ENCODE results near the gene MPPED2.

MPPED2 gene

DNA sequence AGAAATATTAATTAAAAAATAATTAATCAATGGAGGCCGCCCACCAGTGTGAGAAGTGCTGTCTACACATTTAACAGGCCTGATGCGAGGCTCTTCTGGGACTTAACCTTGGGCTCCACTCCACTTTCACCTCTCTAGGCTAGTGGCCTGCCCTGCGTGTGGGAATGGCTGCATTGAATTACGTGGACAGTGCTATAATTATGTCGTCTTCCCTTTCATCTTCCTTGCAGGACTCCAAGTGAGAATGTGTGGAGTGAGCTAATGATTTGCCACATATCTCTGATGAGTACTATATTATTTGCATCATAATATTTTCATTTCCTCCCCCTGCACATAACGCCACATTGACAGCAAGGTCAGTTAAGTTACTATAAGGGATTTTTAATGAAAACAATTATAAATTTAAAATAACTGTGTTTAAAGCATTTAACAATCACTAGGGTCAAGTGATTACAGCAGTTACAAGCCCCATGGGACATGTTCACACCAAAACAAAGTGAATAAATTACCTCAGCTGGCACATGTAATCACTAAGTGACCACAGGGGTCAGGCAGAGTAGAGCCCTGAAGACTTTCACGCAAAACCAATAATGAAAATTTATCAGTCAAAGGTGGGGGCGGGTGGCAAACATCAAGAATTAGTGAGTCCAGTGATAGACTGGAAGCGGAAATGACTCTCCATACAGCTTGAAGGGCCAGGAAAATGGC, 63.5 kb downstream of the MPPED2 start:
- no peak for DNase-seq

DNA sequence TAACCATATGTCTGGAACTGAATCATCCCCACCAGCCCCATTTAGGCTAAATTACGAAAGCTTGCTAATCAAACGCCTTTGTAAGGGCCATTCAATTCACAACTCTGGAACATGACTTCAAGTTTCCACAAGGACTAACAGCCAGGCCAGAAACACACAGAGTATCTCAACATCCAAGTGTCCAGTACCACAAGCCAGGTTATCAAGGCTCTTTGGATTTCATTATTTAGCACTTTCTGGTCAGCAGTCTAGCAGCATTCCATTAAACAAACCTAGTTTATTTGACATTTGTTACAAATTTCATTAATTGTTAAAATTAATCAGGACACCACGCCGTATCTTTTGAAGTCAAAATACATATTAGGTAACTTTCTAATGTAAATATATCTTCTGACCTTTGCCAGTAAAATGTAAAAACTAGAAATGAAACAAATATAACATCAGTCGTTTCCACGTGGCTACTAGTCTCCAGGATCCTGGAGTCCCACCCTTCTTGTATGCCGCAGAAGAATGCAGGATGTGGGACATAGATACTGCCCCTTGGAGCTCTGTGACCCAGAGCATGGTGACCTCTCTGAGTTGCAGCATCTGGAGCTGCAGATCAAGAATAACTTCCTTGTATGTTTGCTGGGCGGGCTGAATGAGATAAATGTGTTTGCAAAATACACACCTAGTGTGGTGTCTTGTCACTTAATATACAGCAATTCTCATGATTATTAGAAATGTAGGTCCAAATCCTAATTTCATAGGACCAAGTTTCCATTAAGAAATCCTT, 64.7 kb downstream of the MPPED2 start:
- no peak for DNase-seq

DNA sequence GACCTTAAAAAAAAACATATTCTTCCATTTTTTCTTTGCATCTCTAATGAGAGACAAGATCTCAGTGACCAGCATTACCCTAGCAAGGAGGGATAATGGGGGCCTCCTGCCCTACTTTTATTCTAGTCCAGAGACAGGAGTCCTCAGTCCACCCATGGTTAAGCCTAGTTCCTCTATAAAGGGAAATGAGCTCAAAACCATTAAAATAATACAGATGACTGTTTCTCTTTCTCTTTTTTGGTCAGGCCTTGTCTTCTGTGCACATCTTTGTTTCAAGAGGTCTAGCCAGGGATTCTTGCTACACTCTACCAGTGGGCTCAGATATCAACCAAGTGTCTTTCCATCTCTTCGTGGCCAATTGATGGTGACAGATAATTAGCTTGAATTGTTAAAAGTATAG, 73.1 kb downstream of the MPPED2 start:
- no peak for DNase-seq

DNA sequence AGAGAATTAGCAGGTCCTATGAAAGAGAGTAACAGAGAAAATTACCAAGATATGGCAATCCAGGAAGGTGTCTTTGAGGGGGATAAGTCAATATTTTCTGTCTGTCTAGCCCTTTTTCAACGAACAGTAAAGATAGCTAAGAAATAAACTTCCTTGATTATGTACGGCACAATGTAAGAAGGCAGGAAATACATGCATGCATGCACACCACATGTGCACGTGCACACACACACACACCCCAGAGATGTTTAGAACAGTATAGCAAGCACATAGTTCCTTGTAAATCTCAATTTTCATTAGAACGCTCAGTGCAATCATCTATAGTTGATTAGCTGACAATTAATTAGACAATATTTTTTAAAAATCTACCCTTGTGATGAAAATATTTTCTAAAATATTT, 74.7 kb downstream of the MPPED2 start:
- DNase-seq = no peak

DNA sequence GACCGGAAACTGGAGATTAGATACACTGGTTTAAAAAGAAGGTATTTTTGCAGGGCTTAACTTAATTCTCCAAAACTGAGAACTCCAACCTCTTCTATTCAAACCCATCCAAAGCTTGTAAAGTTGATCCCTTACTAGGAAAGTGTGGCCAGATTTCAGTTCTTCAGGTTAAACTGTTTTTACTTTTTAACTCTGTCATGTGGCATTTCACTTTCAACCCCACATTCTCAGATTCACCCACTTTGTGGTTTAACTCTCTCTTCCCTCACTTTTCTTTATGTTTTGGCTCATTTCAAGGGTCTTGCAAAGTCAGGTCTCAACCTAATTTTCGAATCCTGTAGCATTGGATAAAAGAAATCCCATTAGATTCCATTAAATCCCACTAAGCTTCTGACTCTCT, 75.4 kb downstream of the MPPED2 start:
- no peak for DNase-seq

DNA sequence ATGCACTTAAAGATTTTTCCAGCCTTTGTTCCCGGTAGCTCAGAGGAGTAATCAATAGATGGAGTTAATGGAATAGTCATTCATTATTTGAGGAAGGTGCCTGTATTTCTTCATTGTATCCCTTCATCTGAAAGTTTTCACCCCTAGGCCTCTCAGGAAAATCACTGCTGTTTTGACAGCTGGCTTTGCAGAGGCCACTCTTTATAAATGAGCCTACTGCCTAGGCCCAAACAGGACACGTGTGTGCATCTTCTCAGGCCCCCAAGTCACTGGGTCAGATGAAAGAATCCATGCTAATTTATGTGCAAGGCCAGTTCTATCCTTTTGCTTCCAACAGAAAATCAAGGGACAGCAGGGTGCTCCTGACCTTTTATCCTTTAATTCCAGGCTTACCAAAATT, 76.8 kb downstream of the MPPED2 start:
- DNase-seq = no peak

DNA sequence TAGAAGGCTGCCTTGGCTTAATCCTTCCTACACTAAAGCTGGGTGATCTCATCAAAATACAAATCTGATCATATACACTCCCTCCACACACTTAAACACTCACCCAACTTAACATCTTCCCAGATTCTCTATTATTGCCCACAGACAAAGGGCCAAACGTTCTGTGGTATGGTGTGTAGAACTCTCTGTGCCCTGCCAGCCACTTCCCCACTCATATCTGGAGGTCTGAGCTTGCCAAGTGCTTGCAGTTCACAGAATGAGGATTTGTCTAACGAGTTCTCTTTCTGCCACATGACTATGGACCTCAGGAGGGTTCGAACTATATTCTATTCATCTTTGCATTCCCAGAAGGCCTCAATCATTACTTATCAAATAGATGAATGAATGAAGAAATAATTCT, 77.6 kb downstream of the MPPED2 start:
- no peak for DNase-seq

DNA sequence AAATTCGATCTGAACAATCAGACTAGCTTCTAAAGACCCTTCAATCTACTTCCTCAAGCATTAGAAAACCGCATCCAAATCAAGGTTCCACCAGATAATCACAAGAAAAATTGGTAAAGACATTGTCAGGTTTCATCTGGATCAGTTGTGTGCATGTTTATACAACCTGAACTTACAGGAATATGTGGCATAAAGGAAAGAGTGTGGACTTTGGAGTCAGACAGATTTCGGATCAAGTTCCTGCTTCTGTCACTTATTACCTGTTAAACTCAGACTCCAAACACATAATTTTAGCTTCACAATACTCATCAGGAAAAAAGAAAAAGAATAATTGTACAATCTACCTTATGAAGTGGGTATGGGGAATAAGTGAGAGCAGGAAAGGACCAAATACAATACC, 80.5 kb downstream of the MPPED2 start:
- no peak for DNase-seq

DNA sequence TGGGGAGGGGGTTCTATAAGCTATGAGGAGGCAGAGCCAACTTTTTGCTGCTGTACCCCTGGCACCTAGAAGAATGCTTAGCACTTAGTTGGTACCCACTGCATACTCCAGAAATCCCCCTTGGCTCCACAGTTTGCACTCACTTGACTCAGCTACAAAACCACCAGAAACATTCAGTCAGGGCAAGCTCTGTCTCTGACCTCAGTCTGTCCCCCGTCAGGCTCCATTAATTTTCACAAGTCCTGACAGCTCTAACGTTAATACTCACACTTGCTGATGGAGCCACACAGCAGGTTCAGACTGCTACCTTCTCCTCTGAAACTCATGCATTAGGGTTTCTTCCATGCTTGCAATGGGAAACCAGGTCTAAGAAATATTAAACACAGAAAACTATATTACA, 81.7 kb downstream of the MPPED2 start:
- no peak for DNase-seq

DNA sequence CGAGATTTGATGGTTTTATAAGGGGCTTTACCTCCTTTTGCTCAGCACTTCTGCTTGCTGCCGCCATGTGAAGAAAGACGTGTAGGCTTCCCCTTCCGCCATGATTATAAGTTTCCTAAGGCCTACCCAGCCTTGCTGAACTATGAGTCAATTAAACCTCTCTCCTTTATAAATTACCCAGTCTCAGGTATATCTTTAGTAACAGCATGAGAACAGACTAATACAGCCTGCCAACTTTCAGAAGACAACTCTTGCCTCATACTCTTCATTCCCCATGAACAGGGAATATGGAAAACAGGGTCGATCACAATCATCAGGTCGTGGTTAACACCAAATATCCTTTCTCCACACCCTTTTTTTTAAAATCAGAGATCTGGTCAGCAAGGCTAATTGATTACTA, 83.0 kb downstream of the MPPED2 start:
- no peak for DNase-seq

DNA sequence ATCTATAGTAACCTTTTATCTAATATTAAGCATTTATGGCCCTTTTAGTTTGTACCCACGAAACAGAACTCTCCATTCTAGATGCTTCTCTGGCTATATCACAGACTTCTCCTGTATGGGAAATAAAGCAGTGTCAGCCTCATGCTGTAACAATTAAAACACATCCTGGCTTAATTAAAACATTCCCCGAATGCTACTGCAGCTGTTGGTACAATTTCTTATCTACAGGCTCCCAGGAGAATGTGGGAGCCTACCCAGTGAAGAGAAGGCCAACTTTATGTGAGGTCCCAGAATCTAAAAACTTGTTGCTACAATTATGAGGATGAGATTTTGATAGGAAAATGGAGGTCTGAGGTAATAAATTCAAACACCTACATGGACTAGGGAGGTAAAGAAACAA, 83.8 kb downstream of the MPPED2 start:
- DNase-seq = no peak

DNA sequence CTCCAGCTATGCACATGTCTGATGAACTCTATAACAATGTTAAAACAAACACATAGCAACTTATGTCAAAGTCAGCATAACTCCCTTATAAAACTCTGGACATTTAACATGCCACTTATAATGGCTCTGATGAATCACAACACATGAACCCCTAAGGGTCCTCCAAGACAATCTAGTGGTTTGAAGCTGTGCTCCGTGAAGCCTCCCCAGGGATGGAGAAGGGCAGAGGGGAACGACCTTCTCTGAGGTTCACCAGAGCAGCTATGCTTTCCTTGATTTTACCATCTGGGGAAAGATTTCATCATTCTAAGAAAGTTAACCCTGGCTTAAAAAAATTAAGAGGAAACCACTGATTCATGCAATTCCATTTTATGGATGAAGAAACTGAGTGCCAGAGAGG, 84.4 kb downstream of the MPPED2 start:
- DNase-seq = no peak

DNA sequence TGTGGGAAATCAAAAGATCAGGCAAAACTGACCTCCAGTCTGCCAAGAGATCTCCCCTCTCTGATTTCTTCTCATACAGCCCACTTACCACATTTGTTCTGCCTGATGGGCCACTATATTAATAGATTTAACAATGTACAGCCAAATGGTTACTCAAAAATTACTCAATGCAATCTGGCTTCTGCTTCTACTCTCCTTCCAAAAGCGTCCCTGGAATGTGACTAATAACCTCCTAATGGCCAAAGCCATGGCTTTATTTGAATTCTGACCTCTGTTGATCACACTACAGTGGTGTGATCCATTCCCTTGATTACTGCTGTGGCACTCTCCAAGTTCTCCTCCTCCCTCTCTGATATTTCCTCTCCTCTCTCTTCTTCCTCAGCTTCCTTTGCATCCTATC, 86.2 kb downstream of the MPPED2 start:
- no peak for DNase-seq

DNA sequence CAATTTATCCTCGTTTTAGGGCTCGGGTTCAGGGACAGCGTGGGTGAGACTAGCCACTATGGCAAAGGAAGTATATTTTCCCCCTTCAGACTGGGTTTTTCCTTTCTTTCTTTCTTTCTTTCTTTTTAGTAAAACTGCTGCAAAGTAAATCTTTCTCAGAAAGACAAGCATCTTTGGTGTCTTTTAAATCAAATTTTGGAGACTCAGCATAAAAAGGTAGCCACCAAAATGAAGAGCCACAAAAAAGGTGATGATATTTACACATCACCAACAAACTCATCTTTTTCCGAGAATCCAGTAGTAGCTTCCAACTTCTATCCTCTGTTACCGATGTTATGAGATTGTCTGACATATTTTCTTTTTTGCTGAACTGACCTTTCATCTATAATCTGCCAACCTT, 88.6 kb downstream of the MPPED2 start:
- no peak for DNase-seq

DNA sequence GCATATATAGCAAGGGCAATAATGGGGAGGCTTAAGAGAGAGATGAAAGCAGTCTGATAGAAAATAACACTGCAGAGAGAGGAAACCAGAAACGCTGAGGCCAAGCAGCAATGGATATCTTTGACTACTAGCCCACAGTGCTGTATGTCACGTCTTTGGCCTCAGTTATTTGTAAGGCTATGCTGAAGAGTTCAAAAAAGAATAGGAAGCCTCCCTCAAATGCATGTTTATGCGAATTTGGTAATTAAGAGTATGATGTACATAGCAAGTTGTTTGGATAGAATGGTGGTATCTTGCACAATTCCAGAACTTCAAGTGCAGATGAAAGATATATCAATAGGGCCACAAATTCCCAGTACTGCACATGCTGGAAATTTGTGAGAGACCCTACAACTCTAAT, 89.2 kb downstream of the MPPED2 start:
- no peak for DNase-seq

DNA sequence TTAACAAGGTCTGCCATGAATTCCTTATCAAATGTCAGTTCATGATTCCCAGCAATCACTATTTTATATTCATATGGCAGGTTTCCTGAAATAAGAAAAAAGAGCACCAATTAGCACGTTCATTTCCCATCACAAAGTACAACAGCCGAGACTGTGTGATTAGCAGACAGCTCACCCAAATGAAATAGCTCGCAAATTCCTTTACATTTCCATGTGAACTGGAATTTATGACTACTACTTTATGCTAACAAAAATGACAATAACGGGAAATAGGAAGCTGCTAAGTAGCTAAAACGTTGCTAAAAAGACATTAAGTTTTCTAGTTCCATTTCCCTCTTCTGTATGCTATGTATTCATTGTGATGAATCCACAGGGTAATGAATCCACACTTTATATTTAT, 90.7 kb downstream of the MPPED2 start:
- DNase-seq = no peak

DNA sequence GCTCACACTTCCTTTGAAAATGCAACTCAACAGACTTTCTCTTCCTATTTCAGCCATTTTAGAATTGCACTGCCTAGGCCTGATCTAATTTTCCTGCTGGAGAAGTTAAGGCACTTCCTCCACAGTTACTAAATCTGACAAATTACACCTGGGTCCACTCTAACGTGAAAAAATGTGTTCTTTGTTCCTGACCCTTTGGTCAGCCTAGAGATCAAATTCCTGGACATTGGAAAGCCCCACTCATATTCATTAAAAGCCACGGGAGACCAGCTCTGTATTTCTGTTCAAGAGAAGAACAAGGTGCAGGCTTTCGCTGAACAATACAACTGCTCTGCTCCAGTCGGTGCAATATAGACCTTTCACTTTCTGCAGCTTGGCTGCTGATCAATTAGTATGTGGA, 96.6 kb downstream of the MPPED2 start:
- DNase-seq = no peak

DNA sequence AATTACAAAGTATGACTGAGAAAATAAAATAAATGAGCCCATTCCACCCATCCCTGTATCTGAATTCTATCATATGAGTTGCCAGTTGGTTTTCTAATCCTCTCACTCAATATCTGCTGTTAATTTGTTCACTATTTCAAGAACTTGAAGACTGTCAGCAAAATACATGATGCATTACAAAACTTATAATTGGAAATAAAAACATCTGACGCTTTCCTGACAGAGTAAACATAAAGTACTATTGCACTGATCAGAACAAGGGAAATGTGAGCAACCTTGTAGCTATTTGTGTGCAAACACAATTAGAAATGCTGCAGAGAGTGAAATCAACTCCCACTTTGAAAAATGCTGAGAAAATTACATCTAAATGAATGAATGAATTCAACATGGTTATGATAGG, 97.1 kb downstream of the MPPED2 start:
- no peak for DNase-seq

DNA sequence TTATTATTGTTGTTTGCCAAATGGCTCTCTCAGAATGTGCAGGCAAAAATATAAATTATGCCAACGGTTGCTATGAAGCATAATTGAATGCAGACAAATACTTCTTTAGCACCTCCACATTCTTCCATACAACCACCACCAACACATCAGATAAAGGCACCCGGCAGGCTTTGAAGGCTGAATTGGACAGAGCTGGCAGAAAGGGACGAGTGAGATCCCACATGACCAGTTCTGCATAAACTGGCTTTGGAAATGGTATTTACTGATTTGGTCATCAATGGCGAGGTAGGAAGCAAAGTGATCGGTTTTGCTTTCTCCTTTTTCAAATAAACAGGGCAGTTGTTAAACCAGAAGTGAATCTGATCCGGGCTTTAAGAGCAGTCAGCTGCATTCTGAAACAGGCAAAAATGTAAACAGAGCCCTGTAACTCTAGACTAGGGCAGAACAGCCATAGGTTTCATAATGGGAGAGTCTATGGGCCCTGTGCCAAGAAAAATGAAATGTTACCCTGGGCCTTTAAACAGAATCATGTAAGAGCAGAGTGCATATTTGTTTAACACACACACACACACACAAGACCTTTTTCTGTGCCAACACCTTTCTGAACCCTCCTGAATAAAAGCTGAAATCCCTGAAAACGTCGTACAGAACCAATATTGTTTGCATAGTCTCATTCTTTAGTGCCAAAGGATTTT, 97.7 kb downstream of the MPPED2 start:
- DNase-seq = no peak

DNA sequence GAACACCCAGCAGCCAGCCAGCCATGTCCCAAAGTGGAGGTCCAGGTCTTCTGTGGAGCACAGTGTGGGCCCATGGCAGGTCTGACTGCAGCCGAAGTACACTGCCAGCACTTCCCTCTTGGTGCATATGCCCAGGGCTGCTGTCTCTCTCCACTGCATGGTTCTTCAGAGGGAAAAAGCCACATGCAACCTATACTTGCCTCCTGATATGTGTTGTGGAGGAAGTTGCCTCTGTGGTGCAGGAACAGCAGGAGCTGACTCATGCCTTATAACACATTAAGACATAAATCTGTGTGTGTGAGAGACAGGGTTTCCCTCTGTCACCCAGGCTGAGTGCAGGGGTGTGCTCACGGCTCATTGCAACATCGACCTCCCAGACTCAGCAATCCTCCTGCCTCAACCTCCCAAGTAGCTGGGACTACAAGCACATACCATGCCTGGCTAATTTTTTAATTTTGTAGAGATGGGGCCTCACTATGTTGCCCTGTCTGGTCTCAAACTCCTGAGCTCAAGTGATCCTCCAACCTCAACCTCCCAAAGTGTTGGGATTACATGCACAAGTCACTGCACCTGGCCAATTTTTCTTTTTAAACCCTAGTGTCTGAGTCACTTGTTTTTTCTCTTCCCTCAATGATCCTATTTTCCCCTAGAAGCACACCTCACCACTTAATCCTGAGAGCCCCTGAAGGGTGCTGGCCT, 98.8 kb downstream of the MPPED2 start:
- DNase-seq = no peak

DNA sequence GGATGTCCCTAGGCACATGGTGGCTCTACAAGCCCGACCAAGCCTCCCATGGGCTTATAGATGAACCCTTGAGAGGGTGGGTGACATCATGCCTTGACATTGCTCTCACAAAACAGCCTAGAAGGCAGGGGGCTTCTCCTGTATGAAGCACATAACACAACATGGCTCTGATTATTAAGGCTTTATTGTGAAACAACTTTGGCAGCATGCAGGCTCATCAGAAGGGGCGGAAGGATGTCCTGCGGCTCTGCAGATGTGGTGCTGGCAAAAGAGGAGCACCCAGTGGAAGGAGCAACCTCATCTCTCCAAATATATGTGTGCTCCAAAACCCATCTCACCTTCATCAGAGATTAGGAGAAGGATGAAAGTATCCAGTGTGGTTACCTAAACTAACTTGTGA, 100.4 kb downstream of the MPPED2 start:
- no peak for DNase-seq

DNA sequence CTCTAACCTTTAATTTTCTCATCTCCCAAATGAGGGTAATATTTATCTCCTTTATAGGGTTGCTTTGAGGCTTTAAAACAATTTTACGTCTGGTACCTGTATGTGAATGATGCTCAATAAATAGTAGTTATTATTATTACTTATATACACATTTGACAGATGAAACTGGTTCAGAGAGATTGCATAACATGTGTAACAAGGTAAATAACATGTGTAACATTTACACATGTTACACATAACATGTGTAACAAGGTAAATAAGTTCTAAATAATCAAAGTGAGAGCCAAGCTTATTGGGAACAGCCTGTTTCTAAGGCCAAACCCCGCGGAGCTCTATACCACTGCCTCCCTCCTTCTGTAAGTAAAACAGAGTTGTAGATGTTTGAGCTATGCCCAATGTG, 100.9 kb downstream of the MPPED2 start:
- no peak for DNase-seq

DNA sequence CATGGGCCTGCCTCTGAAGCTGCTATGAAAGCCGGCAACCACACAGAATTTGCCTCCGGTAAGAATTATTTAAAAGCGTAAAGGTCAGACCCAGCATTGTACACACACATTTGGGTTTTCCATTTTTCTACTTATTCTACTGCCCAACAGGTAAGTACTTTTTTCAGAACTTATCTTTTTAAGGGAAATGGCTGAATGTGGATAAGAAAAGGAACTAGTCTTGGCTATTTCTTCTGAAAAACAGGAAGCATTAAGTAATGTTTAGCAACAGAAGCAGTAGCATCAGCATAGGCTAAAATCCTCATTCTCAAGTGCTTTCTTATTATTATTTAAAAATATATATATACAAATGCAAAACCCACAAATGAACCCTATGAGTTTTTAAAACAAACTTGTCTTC, 103.1 kb downstream of the MPPED2 start:
- DNase-seq = no peak

DNA sequence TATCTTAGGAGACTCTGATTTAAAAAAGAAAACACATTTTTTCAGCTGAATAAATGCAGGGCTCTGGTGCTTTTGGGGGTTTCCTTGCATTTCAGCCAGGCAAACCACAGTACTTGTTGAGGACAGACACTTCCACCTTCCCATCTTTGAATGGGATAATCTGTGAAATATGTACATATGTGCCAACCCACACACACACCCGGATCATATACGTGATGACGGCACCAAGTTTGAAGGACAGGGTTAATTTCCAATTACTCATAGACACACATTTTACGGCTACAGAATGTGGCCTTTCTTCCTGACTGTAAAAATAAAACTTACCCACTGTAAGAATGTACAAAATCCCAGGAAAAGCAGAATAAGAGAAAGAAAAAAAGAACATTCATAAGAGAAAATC, 104.4 kb downstream of the MPPED2 start:
- DNase-seq = no peak

Data from GF-D8 (cell line).